Measurements from ENCODE around the gene MAP7D3.

- TF ChIP-seq, protein P1, sequence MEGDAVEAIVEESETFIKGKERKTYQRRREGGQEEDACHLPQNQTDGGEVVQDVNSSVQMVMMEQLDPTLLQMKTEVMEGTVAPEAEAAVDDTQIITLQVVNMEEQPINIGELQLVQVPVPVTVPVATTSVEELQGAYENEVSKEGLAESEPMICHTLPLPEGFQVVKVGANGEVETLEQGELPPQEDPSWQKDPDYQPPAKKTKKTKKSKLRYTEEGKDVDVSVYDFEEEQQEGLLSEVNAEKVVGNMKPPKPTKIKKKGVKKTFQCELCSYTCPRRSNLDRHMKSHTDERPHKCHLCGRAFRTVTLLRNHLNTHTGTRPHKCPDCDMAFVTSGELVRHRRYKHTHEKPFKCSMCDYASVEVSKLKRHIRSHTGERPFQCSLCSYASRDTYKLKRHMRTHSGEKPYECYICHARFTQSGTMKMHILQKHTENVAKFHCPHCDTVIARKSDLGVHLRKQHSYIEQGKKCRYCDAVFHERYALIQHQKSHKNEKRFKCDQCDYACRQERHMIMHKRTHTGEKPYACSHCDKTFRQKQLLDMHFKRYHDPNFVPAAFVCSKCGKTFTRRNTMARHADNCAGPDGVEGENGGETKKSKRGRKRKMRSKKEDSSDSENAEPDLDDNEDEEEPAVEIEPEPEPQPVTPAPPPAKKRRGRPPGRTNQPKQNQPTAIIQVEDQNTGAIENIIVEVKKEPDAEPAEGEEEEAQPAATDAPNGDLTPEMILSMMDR (IDR thresholded peaks at IDR 0.05 in 4 of 5, conservative IDR thresholded peaks at IDR 0.05 in 1 of 5) = no peak
- no peak for TF ChIP-seq POLR2A (IDR thresholded peaks at IDR 0.05)
Measured at GRCh38 chrX:136256026-136256425, 4.8 kb upstream of the MAP7D3 start.

Measured in gastrocnemius medialis (tissue), 4 donors.